K562 (cell line): ENCODE results near the gene TECPR2. TPM values are rescaled to one million over a fixed set of nuclear protein-coding genes. Genes with fewer than 3 reads are reported as not detected.
A peak's percentile ranks its signal among the peaks of the same experiment; 100 is the strongest.

Experiments used
- ARID2 ChIP-seq: fragments of 450-650 bp; IDR thresholded peaks from 2 replicates; pipeline ENCODE4 v1.6.1; 2017; ENCODE audit warnings: antibody characterized with exemption, mild to moderate bottlenecking
- BCOR ChIP-seq: fragments of 450-650 bp; IDR thresholded peaks from 2 replicates; pipeline ENCODE4 v1.6.1; 2016
- HDAC1 ChIP-seq, 2 experiments: fragments of 450-650 bp; IDR thresholded peaks; 2 replicates each; pipeline ENCODE4 v1.6.1; 2016 to 2017; ENCODE audit warnings: inconsistent platforms in 1 of 2, mild to moderate bottlenecking in 1 of 2, moderate library complexity in 1 of 2
- POLR2B ChIP-seq: fragments of 450-650 bp; IDR thresholded peaks from 2 replicates; pipeline ENCODE4 v1.6.1; 2018; ENCODE audit warnings: low read depth; ENCODE audit not compliant: partially characterized antibody
- RBM25 ChIP-seq: fragments of 200-400 bp; formaldehyde crosslinking; IDR thresholded peaks from 2 replicates; pipeline ENCODE4 v1.6.1; 2018; ENCODE audit warnings: low read length, low read depth, moderate library complexity; ENCODE audit not compliant: severe bottlenecking
- RCOR1 ChIP-seq, 2 experiments: IDR thresholded peaks; 2 replicates each; pipeline ENCODE4 v1.6.1; 2012; ENCODE audit warnings: low read depth in 2 of 2, low read length in 2 of 2, borderline replicate concordance in 1 of 2, improper control_type of control experiment in 1 of 2
- REST ChIP-seq, 2 experiments: fragments of 450-650 bp; formaldehyde crosslinking in 1 of 2; IDR thresholded peaks; 2 replicates each; pipeline versions ENCODE4 v1.4.0 to v1.6.1; 2014 to 2020; ENCODE audit warnings: mild to moderate bottlenecking in 2 of 2, borderline replicate concordance in 1 of 2, low read depth in 1 of 2
- SRSF1 ChIP-seq: fragments of 200-400 bp; formaldehyde crosslinking; IDR thresholded peaks from 2 replicates; pipeline ENCODE4 v1.6.1; 2017; ENCODE audit warnings: mild to moderate bottlenecking, low read depth, low read length, moderate library complexity
- YY1 ChIP-seq, 3 experiments: IDR thresholded peaks; 2 replicates each; pipeline ENCODE4 v1.6.1; 2011; ENCODE audit warnings: low read length in 2 of 3, mild to moderate bottlenecking in 2 of 3, moderate library complexity in 2 of 3, borderline replicate concordance in 1 of 3, control low read depth in 1 of 3, low read depth in 1 of 3; ENCODE audit not compliant: insufficient read depth in 3 of 3, insufficient replicate concordance in 2 of 3, control insufficient read depth in 1 of 3, insufficient read length in 1 of 3; ENCODE audit errors: extremely low read depth in 1 of 3
- ZFP36 ChIP-seq: fragments of 150-350 bp; IDR thresholded peaks from 2 replicates; pipeline ENCODE4 v1.6.1; 2018; ENCODE audit warnings: low read length, low read depth; ENCODE audit not compliant: partially characterized antibody
- ZFP91 ChIP-seq: sonication (generic); formaldehyde crosslinking; IDR thresholded peaks from 2 replicates; pipeline ENCODE4 v1.8.0; 2022; ENCODE audit warnings: mild to moderate bottlenecking, missing genetic modification reagents
- ZNF24 ChIP-seq: fragments of 450-650 bp; IDR thresholded peaks from 2 replicates; pipeline ENCODE4 v1.6.1; 2016
- ZNF384 ChIP-seq: IDR thresholded peaks from 2 replicates; pipeline ENCODE4 v1.6.1; 2012; ENCODE audit warnings: low read depth, low read length, improper control_type of control experiment
- ZNF518B ChIP-seq: fragments of 250-450 bp; sonication (Bioruptor Pico); IDR thresholded peaks from 2 replicates; pipeline ENCODE4 v1.5.0; 2021; ENCODE audit warnings: mild to moderate bottlenecking, moderate library complexity
- polyA plus RNA-seq, 8 experiments: library from polyadenylated mRNA; depleted of rRNA in 4 of 8; stranded (reverse) in 5 of 8; unstranded in 3 of 8; fragments of >200 nt; fragmentation: Nextera tagmentation in 2 of 8; fragmentation: Illumina TruSeq in 1 of 8; extraction: Ambion mirVana in 2 of 8; extraction: Trizol in 1 of 8; gene quantifications; 2 replicates each; pipeline versions ENCODE4 v1.2.1 to v1.2.3, GENCODE V29; 2011 to 2014; ENCODE audit warnings: inconsistent platforms in 1 of 8, missing spikeins in 1 of 8
- total RNA-seq, 7 experiments: library from RNA; depleted of rRNA in 6 of 7; stranded (reverse); fragments of >200 nt in 6 of 7; fragmentation: Illumina TruSeq in 2 of 7; extraction: Trizol in 2 of 7; gene quantifications; 2 replicates each; pipeline versions ENCODE4 v1.2.1 to v1.2.3, GENCODE V29; 2011 to 2021; ENCODE audit warnings: low replicate concordance in 1 of 7

The TECPR2 gene
- total and polyA plus RNA-seq, 9 of the 15 experiments (the other 6 are each of a cell fraction or from before 2014, with no cell fraction given): 0.04 to 3.0 (median 0.83) TPM

GRCh38 chr14:102532204-102532658 is 169.5 kb downstream of the TECPR2 start (continued):
- TF ChIP-seq ZFP36 (peak; percentile 92), ZFP91 (CRISPR knock-in tag) (peak; percentile 87), RBM25 (peak; percentile 97), HDAC1 (IDR thresholded peaks at IDR 0.05) (0 out of 4 replicates have a peak, but pooled peaks of 1 of the 2 experiments have one; percentile 24), SRSF1 (no peak), REST (IDR thresholded peaks at IDR 0.05; ENCODE audit: borderline replicate concordance) (no peak), REST (CRISPR knock-in tag; IDR thresholded peaks at IDR 0.05; ENCODE audit: low read depth) (no peak), ARID2 (no peak), YY1 (IDR thresholded peaks at IDR 0.05; ENCODE audit: borderline replicate concordance in 1 of 3, control insufficient read depth in 1 of 3, extremely low read depth in 1 of 3, insufficient read depth in 3 of 3, insufficient read length in 1 of 3, insufficient replicate concordance in 2 of 3, low read depth in 1 of 3, low read length in 2 of 3) (peak in 1 of 3 experiments; percentile 63), POLR2B (no peak), ZNF384 (no peak), BCOR (peak; percentile 98), ZNF518B (CRISPR knock-in tag) (no peak), RCOR1 (IDR thresholded peaks at IDR 0.05; ENCODE audit: borderline replicate concordance in 1 of 2, low read depth in 2 of 2, low read length in 2 of 2) (peak in 1 of 2 experiments; percentile 72; a peak in 2 of 4 replicates), ZNF24 (no peak)
